Measurements from ENCODE around the gene PLET1. TPM values are rescaled to one million over a fixed set of nuclear protein-coding genes. Genes with fewer than 3 reads are reported as not detected.

Gene PLET1
- total and polyA plus RNA-seq, 2 donors (not counting 3 experiments of a cell fraction or from before 2014, with no cell fraction given), result not detected

DNA sequence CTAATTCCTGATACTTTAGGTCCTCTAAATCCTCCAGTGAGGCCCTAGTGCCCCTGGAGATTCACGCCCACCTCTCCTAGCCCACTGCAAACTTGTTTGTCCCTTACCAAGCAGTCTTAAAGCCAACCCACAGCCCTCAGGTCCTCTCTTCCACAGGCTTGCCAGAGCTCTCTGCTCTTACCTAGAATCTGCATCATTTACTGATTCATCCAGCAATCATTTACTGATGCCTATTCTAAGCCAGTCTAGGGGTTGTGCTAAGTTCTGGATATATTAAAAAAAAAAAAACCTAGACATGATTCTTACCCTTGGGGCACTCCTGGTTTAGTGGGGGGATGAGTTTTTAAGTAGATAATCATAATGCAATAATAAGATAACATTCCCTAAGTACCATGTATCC, 43.0 kb upstream of the PLET1 start:
- Histone ChIP-seq H4K20me1 (replicated peaks; ENCODE audit: control insufficient read depth, extremely low read depth, insufficient read depth, low read length) (no peaks in the 10 kb centered on the region), H3K36me3 (ENCODE audit: control insufficient read depth in 2 of 2, extremely low read depth in 1 of 2, insufficient read depth in 2 of 2, low read length in 2 of 2) (no peaks in the 10 kb centered on the region), H3K9me1 (replicated peaks; ENCODE audit: control insufficient read depth, extremely low read depth, insufficient read depth, low read length) (no peaks in the 10 kb centered on the region), H3K4me2 (ENCODE audit: insufficient read depth, low read length) (no peak overlapping the region), H3K9ac (replicated peaks; ENCODE audit: extremely low read depth, insufficient read depth, low read length) (no peak overlapping the region), H3K9me3 (replicated peaks; ENCODE audit: control insufficient read depth, insufficient read depth, low read length) (no peaks in the 10 kb centered on the region), H3K27ac (ENCODE audit: insufficient read depth, low read depth, low read length) (no peak overlapping the region), H2AFZ (ENCODE audit: low read depth, low read length) (no peak overlapping the region), H3K79me2 (ENCODE audit: control insufficient read depth, insufficient read depth, low read length) (no peaks in the 10 kb centered on the region), H3K27me3 (ENCODE audit: control insufficient read depth in 2 of 2, insufficient read depth in 2 of 2, low read length in 2 of 2) (no peaks in the 10 kb centered on the region), H3K4me1 (ENCODE audit: control insufficient read depth, extremely low read depth, insufficient read depth, low read length) (no peaks in the 10 kb centered on the region), H3K4me3 (replicated peaks in 1 of 3; ENCODE audit: insufficient read depth in 1 of 3, low read depth in 1 of 3, low read length in 3 of 3) (no peak overlapping the region)
- ChIA-PET POLR2A (no interaction called here), CTCF (interaction anchor here (1.0 to 1.2 kb wide), 2 partner anchors 23 to 150 kb away, joined by 3 to 4 read pairs; no protein-coding TSS in a partner anchor)
- BruUV-seq (replicated peaks), result no TSS peak
- intact Hi-C loops (cut with micrococcal nuclease), result no loop called here
- TF ChIP-seq GATA2 (IDR thresholded peaks at IDR 0.05; ENCODE audit: insufficient read depth, insufficient read length, low read depth, low read length), result no peak
- TF ChIP-seq EZH2 (IDR thresholded peaks at IDR 0.05; ENCODE audit: borderline replicate concordance, low read depth, low read length, severe bottlenecking), result no peak
- TF ChIP-seq, protein P1, sequence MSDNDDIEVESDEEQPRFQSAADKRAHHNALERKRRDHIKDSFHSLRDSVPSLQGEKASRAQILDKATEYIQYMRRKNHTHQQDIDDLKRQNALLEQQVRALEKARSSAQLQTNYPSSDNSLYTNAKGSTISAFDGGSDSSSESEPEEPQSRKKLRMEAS (IDR thresholded peaks at IDR 0.05; ENCODE audit: insufficient read depth, insufficient read length), result no peak
- TF ChIP-seq FOS (IDR thresholded peaks at IDR 0.05; ENCODE audit: borderline replicate concordance, insufficient read depth, low read length), result no peak
- no peak for TF ChIP-seq JUN (IDR thresholded peaks at IDR 0.05; ENCODE audit: borderline replicate concordance, insufficient read depth, insufficient read length, low read depth)
- TF ChIP-seq MYC (IDR thresholded peaks at IDR 0.05; ENCODE audit: low read depth, low read length), result no peak
- TF ChIP-seq, protein P2, sequence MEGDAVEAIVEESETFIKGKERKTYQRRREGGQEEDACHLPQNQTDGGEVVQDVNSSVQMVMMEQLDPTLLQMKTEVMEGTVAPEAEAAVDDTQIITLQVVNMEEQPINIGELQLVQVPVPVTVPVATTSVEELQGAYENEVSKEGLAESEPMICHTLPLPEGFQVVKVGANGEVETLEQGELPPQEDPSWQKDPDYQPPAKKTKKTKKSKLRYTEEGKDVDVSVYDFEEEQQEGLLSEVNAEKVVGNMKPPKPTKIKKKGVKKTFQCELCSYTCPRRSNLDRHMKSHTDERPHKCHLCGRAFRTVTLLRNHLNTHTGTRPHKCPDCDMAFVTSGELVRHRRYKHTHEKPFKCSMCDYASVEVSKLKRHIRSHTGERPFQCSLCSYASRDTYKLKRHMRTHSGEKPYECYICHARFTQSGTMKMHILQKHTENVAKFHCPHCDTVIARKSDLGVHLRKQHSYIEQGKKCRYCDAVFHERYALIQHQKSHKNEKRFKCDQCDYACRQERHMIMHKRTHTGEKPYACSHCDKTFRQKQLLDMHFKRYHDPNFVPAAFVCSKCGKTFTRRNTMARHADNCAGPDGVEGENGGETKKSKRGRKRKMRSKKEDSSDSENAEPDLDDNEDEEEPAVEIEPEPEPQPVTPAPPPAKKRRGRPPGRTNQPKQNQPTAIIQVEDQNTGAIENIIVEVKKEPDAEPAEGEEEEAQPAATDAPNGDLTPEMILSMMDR (IDR thresholded peaks at IDR 0.05; ENCODE audit: extremely low read depth in 1 of 2, insufficient read depth in 1 of 2, low read depth in 1 of 2, low read length in 2 of 2), result no peak
- dilution Hi-C loops (cut with MboI; ENCODE audit: extremely low pct_ligation_motif_present, low sequenced_read_pairs), result no loop called here
- FAIRE-seq (no peak), DNase-seq (ENCODE audit: low read depth, low spot score) (no peak)

All from endothelial cell of umbilical vein (primary cell).